Liver (tissue), 9 donors: ENCODE measurements around the gene ZNF365. TPM values are rescaled to one million over a fixed set of nuclear protein-coding genes. Genes with fewer than 3 reads are reported as not detected.

ENCODE experiments used
- DNase-seq: peaks from one replicate; pipeline ENCODE4 v3.0.0-alpha.2; 2017; ENCODE audit warnings: low spot score
- H3K27ac ChIP-seq, 2 donors: one replicate each; pipeline ENCODE4 v1.7.0; 2013; ENCODE audit warnings: inconsistent platforms in 2 of 2, low read length in 2 of 2, control low read depth in 1 of 2, low read depth in 1 of 2, mild to moderate bottlenecking in 1 of 2
- H3K27me3 ChIP-seq, 4 donors: one replicate each; pipeline versions ENCODE4 v1.6.1 to v1.7.0; 2013; ENCODE audit warnings: low read length in 3 of 4, inconsistent platforms in 1 of 4, mild to moderate bottlenecking in 1 of 4, moderate library complexity in 1 of 4; ENCODE audit not compliant: control insufficient read depth in 4 of 4, insufficient read depth in 4 of 4
- H3K36me3 ChIP-seq, 4 donors: one replicate each; pipeline versions ENCODE4 v1.6.1 to v1.7.0; 2013; ENCODE audit warnings: low read length in 3 of 4, mild to moderate bottlenecking in 3 of 4, low read depth in 1 of 4, moderate library complexity in 1 of 4; ENCODE audit not compliant: control insufficient read depth in 4 of 4, insufficient read depth in 3 of 4
- H3K4me1 ChIP-seq, 4 donors: one replicate each; pipeline versions ENCODE4 v1.6.1 to v1.7.0; 2013; ENCODE audit warnings: low read length in 3 of 4, mild to moderate bottlenecking in 3 of 4, moderate library complexity in 1 of 4; ENCODE audit not compliant: control insufficient read depth in 4 of 4, insufficient read depth in 4 of 4
- H3K4me3 ChIP-seq, 3 donors: one replicate each; pipeline versions ENCODE4 v1.6.1 to v1.7.0; 2013; ENCODE audit warnings: low read length in 3 of 3, control low read depth in 1 of 3, low read depth in 1 of 3, mild to moderate bottlenecking in 1 of 3
- H3K9ac ChIP-seq, 2 donors: one replicate each; pipeline ENCODE4 v1.7.0; 2013; ENCODE audit warnings: low read length in 2 of 2, mild to moderate bottlenecking in 2 of 2, moderate library complexity in 2 of 2, control low read depth in 1 of 2, low read depth in 1 of 2
- H3K9me3 ChIP-seq, 4 donors: one replicate each; pipeline versions ENCODE4 v1.6.1 to v1.7.0; 2013; ENCODE audit warnings: low read length in 3 of 4; ENCODE audit not compliant: control insufficient read depth in 4 of 4
- ATF3 ChIP-seq: IDR thresholded peaks from 2 replicates; pipeline ENCODE4 v1.6.1; 2016; ENCODE audit warnings: antibody characterized with exemption
- CTCF ChIP-seq: fragments of 150-350 bp; IDR thresholded peaks from 2 replicates; pipeline ENCODE4 v1.5.1; 2017; ENCODE audit warnings: improper control_type of control experiment, low read depth, low read length; ENCODE audit not compliant: missing input control
- EGR1 ChIP-seq, 2 donors: IDR thresholded peaks; 2 replicates each; pipeline ENCODE4 v1.6.1; 2016 to 2018; ENCODE audit warnings: antibody characterized with exemption in 2 of 2, low read depth in 2 of 2
- FOXA1 ChIP-seq: IDR thresholded peaks from 2 replicates; pipeline ENCODE4 v1.6.1; 2016; ENCODE audit warnings: antibody characterized with exemption
- FOXA2 ChIP-seq: IDR thresholded peaks from 2 replicates; pipeline ENCODE4 v1.6.1; 2016; ENCODE audit warnings: antibody characterized with exemption
- GABPA ChIP-seq, 2 donors: IDR thresholded peaks in 1 of 2; conservative IDR thresholded peaks in 1 of 2; 2 replicates each; pipeline ENCODE4 v1.6.1; 2016; ENCODE audit warnings: antibody characterized with exemption in 2 of 2, mild to moderate bottlenecking in 1 of 2, moderate library complexity in 1 of 2
- HNF4A ChIP-seq, 2 donors: conservative IDR thresholded peaks; 2 replicates each; pipeline ENCODE4 v1.6.1; 2016; ENCODE audit warnings: antibody characterized with exemption in 2 of 2, mild to moderate bottlenecking in 2 of 2
- HNF4G ChIP-seq: IDR thresholded peaks from 2 replicates; pipeline ENCODE4 v1.6.1; 2016; ENCODE audit warnings: antibody characterized with exemption
- JUND ChIP-seq, 2 donors: IDR thresholded peaks; 2 replicates each; pipeline ENCODE4 v1.6.1; 2016; ENCODE audit warnings: antibody characterized with exemption in 2 of 2
- MAX ChIP-seq: IDR thresholded peaks from 2 replicates; pipeline ENCODE4 v1.6.1; 2016; ENCODE audit warnings: antibody characterized with exemption
- NR2F2 ChIP-seq: IDR thresholded peaks from 2 replicates; pipeline ENCODE4 v1.6.1; 2016; ENCODE audit warnings: antibody characterized with exemption
- RAD21 ChIP-seq, 2 donors: IDR thresholded peaks; 2 replicates each; pipeline ENCODE4 v1.6.1; 2016; ENCODE audit warnings: antibody characterized with exemption in 2 of 2, mild to moderate bottlenecking in 2 of 2
- REST ChIP-seq: IDR thresholded peaks from 2 replicates; pipeline ENCODE4 v1.6.1; 2016; ENCODE audit warnings: antibody characterized with exemption, mild to moderate bottlenecking
- RXRA ChIP-seq, 2 donors: IDR thresholded peaks; 2 replicates each; pipeline ENCODE4 v1.6.1; 2017 to 2018; ENCODE audit warnings: antibody characterized with exemption in 2 of 2, mild to moderate bottlenecking in 1 of 2
- SP1 ChIP-seq: IDR thresholded peaks from 2 replicates; pipeline ENCODE4 v1.6.1; 2018; ENCODE audit warnings: antibody characterized with exemption, mild to moderate bottlenecking
- TAF1 ChIP-seq: conservative IDR thresholded peaks from 2 replicates; pipeline ENCODE4 v1.6.1; 2016; ENCODE audit warnings: antibody characterized with exemption, mild to moderate bottlenecking
- YY1 ChIP-seq: IDR thresholded peaks from 2 replicates; pipeline ENCODE4 v1.6.1; 2016; ENCODE audit warnings: antibody characterized with exemption, mild to moderate bottlenecking
- ZBTB33 ChIP-seq: IDR thresholded peaks from 2 replicates; pipeline ENCODE4 v1.6.1; 2016; ENCODE audit warnings: antibody characterized with exemption
- WGBS: extraction: QIAGEN DNeasy Blood & Tissue Kit; methylation state at CpG from one replicate; pipeline ENCODE4 v1.1.7; 2013; 5-methylcytosine and 5-hydroxymethylcytosine counted together
- polyA plus RNA-seq, 2 donors: library from polyadenylated mRNA; stranded (reverse) in 1 of 2; unstranded in 1 of 2; fragments of 200-250 nt in 1 of 2; fragments of >200 nt in 1 of 2; fragmentation: Nextera tagmentation in 1 of 2; extraction: Ambion mirVana in 1 of 2; gene quantifications; one replicate each; pipeline versions ENCODE4 v1.2.1 to v1.2.3, GENCODE V29; 2013 to 2015
- total RNA-seq, 2 donors: library from RNA; depleted of rRNA; stranded (reverse); fragments of >200 nt; gene quantifications; one replicate each; pipeline ENCODE4 v1.2.3, GENCODE V29; 2014
- donor health status: healthy.
- donor health status: healthy.
- donor health status: healthy.
- donor health status: healthy.
- donor health status: healthy.

The ZNF365 gene
- total and polyA plus RNA-seq, 4 donors = under 0.01 TPM; not detected in 3

GRCh38 chr10:62396864-62397263 is 22.7 kb downstream of the ZNF365 start:
- H3K4me3 ChIP-seq = no peak overlapping the region
- H3K36me3 ChIP-seq = no peaks in the 10 kb centered on the region
- 74% methylated on average over 3 of the region's 3 CpGs for WGBS
- TF ChIP-seq HNF4G (no peak), NR2F2 (no peak), SP1 (no peak), GABPA (IDR thresholded peaks at IDR 0.05 in 1 of 2, conservative IDR thresholded peaks at IDR 0.05 in 1 of 2) (no peak), RAD21 (IDR thresholded peaks at IDR 0.05) (no peak), MAX (no peak), CTCF (no peak), ZBTB33 (no peak), FOXA2 (no peak), JUND (IDR thresholded peaks at IDR 0.05) (no peak), YY1 (no peak), EGR1 (IDR thresholded peaks at IDR 0.05; ENCODE audit: low read depth in 2 of 2) (no peak), RXRA (IDR thresholded peaks at IDR 0.05) (no peak), HNF4A (conservative IDR thresholded peaks at IDR 0.05) (no peak), FOXA1 (no peak), ATF3 (no peak), TAF1 (no peak), REST (no peak)
- no peak overlapping the region for H3K9ac ChIP-seq
- no peaks in the 10 kb centered on the region for H3K4me1 ChIP-seq
- no peak overlapping the region for H3K27ac ChIP-seq
- DNase-seq = no peak
- no peaks in the 10 kb centered on the region for H3K27me3 ChIP-seq
- no peaks in the 10 kb centered on the region for H3K9me3 ChIP-seq

GRCh38 chr10:62399211-62399610 is 25.0 kb downstream of the ZNF365 start:
- no peak for DNase-seq
- Histone ChIP-seq H3K4me3 (no peak overlapping the region), H3K36me3 (no peaks in the 10 kb centered on the region), H3K4me1 (no peaks in the 10 kb centered on the region), H3K27me3 (no peaks in the 10 kb centered on the region), H3K27ac (no peak overlapping the region), H3K9ac (no peak overlapping the region), H3K9me3 (no peaks in the 10 kb centered on the region)
- TF ChIP-seq RAD21 (IDR thresholded peaks at IDR 0.05) = no peak
- no peak for TF ChIP-seq REST
- TF ChIP-seq HNF4A (conservative IDR thresholded peaks at IDR 0.05) = no peak
- no peak for TF ChIP-seq NR2F2
- no peak for TF ChIP-seq FOXA2
- no peak for TF ChIP-seq ATF3
- 93% methylated on average over 5 of the region's 5 CpGs for whole genome bisulfite sequencing
